Endothelial cell of umbilical vein (primary cell): ENCODE results near the gene PIK3C3. TPM values are rescaled to one million over a fixed set of nuclear protein-coding genes. Genes with fewer than 3 reads are reported as not detected.

Experiments used
- BruUV-seq: library from RNA; stranded (reverse); fragments of 400-500 nt; replicated peaks from 2 replicates; lab custom pipeline; 2021; lab: Mats Ljungman, UMichigan
- CTCF ChIA-PET: fragments of 300-600, 350-600 bp; sonication (Branson Sonifier 250); formaldehyde crosslinking; loops from one replicate; lab custom pipeline; 2021; ENCODE audit warnings: antibody characterized with exemption, inconsistent platforms; lab: Charles Lee
- POLR2A ChIA-PET: fragments of 300-600, 350-600 bp; sonication (Branson Sonifier 250); formaldehyde crosslinking; loops from one replicate; lab custom pipeline; 2021; ENCODE audit warnings: antibody characterized with exemption, inconsistent platforms; lab: Charles Lee
- DNase-seq: peaks from one replicate; pipeline ENCODE4 v3.0.0-alpha.2; 2011; ENCODE audit warnings: low read depth, low spot score
- FAIRE-seq: peaks from 2 replicates; lab custom pipeline; 2011; peaks lifted over from hg19 to GRCh38; lab: Jason Lieb, UNC
- H2AFZ ChIP-seq: 2 replicates; pipeline ENCODE4 v1.6.0; 2012; ENCODE audit warnings: low read depth, low read length, control low read depth, inconsistent platforms
- H3K27ac ChIP-seq: 2 replicates; pipeline ENCODE4 v1.5.1; 2011; ENCODE audit warnings: low read depth, mild to moderate bottlenecking, control low read depth, low read length, moderate library complexity; ENCODE audit not compliant: insufficient read depth
- H3K27me3 ChIP-seq, 2 experiments: 2 replicates each; pipeline versions ENCODE4 v1.6.0 to v1.6.1; 2011; ENCODE audit warnings: low read length in 2 of 2, mixed read lengths in 1 of 2; ENCODE audit not compliant: control insufficient read depth in 2 of 2, insufficient read depth in 2 of 2
- H3K36me3 ChIP-seq, 2 experiments: 2 replicates in 1 of 2; 3 replicates in 1 of 2; pipeline ENCODE4 v1.5.1; 2011; ENCODE audit warnings: low read length in 2 of 2, mild to moderate bottlenecking in 1 of 2, moderate library complexity in 1 of 2; ENCODE audit not compliant: control insufficient read depth in 2 of 2, insufficient read depth in 2 of 2; ENCODE audit errors: extremely low read depth in 1 of 2
- H3K4me1 ChIP-seq: 3 replicates; pipeline ENCODE4 v1.5.1; 2011; ENCODE audit warnings: mild to moderate bottlenecking, low read length; ENCODE audit not compliant: control insufficient read depth, insufficient read depth; ENCODE audit errors: extremely low read depth
- H3K4me2 ChIP-seq: 2 replicates; pipeline ENCODE4 v1.6.1; 2011; ENCODE audit warnings: low read length, control low read depth, mixed read lengths; ENCODE audit not compliant: insufficient read depth
- H3K4me3 ChIP-seq, 3 experiments: fragments of 200-600 bp in 1 of 3; sonication (generic), shearing (Covaris generic) in 1 of 3; replicated peaks in 1 of 3; 2 replicates each; pipeline ENCODE4 v1.5.1; 2011 to 2016; ENCODE audit warnings: control low read depth in 3 of 3, low read length in 3 of 3, mild to moderate bottlenecking in 2 of 3, inconsistent platforms in 1 of 3, low read depth in 1 of 3, moderate library complexity in 1 of 3; ENCODE audit not compliant: insufficient read depth in 1 of 3
- H3K79me2 ChIP-seq: 2 replicates; pipeline ENCODE4 v1.6.0; 2012; ENCODE audit warnings: low read length, inconsistent platforms; ENCODE audit not compliant: control insufficient read depth, insufficient read depth
- H3K9ac ChIP-seq: replicated peaks from 2 replicates; pipeline ENCODE3; 2011; ENCODE audit warnings: low read length, control low read depth; ENCODE audit not compliant: insufficient read depth; ENCODE audit errors: extremely low read depth
- H3K9me1 ChIP-seq: replicated peaks from 3 replicates; pipeline ENCODE4 v1.6.0; 2011; ENCODE audit warnings: mild to moderate bottlenecking, low read length; ENCODE audit not compliant: control insufficient read depth, insufficient read depth; ENCODE audit errors: extremely low read depth
- H3K9me3 ChIP-seq: replicated peaks from 2 replicates; pipeline ENCODE4 v1.5.1; 2012; ENCODE audit warnings: low read length, inconsistent platforms; ENCODE audit not compliant: control insufficient read depth, insufficient read depth
- H4K20me1 ChIP-seq: replicated peaks from 2 replicates; pipeline ENCODE3; 2011; ENCODE audit warnings: mild to moderate bottlenecking, low read length; ENCODE audit not compliant: control insufficient read depth, insufficient read depth; ENCODE audit errors: extremely low read depth
- EZH2 ChIP-seq: IDR thresholded peaks from 2 replicates; pipeline ENCODE4 v1.6.1; 2012; ENCODE audit warnings: borderline replicate concordance, low read depth, mild to moderate bottlenecking, moderate library complexity, low read length, inconsistent platforms; ENCODE audit not compliant: severe bottlenecking
- FOS ChIP-seq: IDR thresholded peaks from 2 replicates; pipeline ENCODE4 v1.6.1; 2011; ENCODE audit warnings: mild to moderate bottlenecking, low read length, moderate library complexity, borderline replicate concordance; ENCODE audit not compliant: insufficient read depth
- GATA2 ChIP-seq: IDR thresholded peaks from 2 replicates; pipeline ENCODE4 v1.7.0; 2011; ENCODE audit warnings: low read depth, mild to moderate bottlenecking, moderate library complexity, mixed read lengths, low read length; ENCODE audit not compliant: insufficient read length, insufficient read depth
- MYC ChIP-seq: IDR thresholded peaks from one replicate; pipeline ENCODE4 v1.6.1; 2011; ENCODE audit warnings: mild to moderate bottlenecking, low read depth, low read length
- POLR2A ChIP-seq: IDR thresholded peaks from 2 replicates; pipeline ENCODE4 v1.6.1; 2012; ENCODE audit warnings: low read depth, mild to moderate bottlenecking, control low read depth, low read length
- POLR2AphosphoS5 ChIP-seq: IDR thresholded peaks from 2 replicates; pipeline ENCODE4 v1.6.1; 2012; ENCODE audit warnings: low read depth, mild to moderate bottlenecking, control low read depth, low read length, moderate library complexity; ENCODE audit not compliant: insufficient read depth
- dilution Hi-C: fragments of 300-500 bp; cut with MboI; formaldehyde crosslinking; loops from one replicate; pipeline ENCODE4 v1.15.0; 2019; ENCODE audit warnings: low sequenced_read_pairs; ENCODE audit not compliant: extremely low pct_ligation_motif_present
- intact Hi-C: fragments of 100-400 bp; cut with micrococcal nuclease; formaldehyde crosslinking; loops from one replicate; pipeline ENCODE4 v1.10.0; 2022
- polyA plus RNA-seq, 4 experiments: library from polyadenylated mRNA; depleted of rRNA in 3 of 4; stranded (reverse) in 3 of 4; unstranded in 1 of 4; fragments of >200 nt; gene quantifications; 2 replicates each; pipeline versions ENCODE4 v1.2.1 to v1.2.3, GENCODE V29; 2011 to 2012; ENCODE audit warnings: missing spikeins in 1 of 4
- total RNA-seq: library from RNA; stranded (reverse); gene quantifications from 2 replicates; pipeline ENCODE4 v1.2.3, GENCODE V29; 2021

Gene PIK3C3
- total and polyA plus RNA-seq, 2 donors (not counting 3 experiments of a cell fraction or from before 2014, with no cell fraction given) = 19.5 to 47.3 TPM

DNA sequence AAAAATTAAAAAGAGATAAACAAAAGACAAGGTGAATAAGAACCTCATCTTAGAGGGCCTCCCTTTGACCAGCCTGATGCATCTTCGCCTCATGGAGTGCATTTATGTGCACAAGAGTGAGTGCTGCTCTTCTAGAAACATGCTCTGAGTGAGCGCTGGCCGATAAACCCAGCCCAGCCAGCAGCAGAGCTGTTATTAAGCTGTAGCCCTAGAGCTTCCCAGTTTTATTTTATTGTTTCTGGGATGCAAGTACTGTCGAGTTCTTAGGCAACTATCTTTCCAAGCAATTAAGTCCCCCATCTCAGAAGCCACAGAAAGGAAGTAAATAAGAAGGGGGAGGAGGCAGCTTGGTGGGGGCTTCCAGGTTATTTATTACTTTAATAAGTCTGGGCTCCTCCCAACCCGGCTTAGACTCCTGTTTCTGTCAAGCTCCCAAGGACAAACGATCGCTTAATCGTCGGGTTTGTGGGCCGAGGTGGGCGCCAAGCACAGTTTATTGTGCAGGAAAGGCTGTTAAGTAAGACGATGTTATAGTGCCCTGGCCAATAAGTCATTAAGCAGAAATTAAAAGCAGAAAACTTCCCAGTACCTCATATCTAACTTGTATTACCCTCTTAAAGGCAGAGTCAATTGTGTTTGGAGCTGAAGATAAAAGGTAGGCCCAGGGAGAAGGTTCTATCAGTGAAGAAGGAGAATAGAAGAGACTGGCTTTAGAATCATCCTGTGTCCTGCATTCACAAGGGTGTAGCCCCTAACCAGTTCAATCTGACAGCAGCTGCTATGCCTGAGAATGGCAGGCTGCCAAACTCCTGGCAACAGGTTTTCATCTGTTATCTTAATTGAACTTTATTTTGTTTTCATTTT lies 176.3 kb downstream of the PIK3C3 start:
- H3K9me3 ChIP-seq = no peaks in the 10 kb centered on the region
- intact Hi-C loops (no loop called here), dilution Hi-C loops (no loop called here)
- no peaks in the 10 kb centered on the region for H3K9me1 ChIP-seq
- TF ChIP-seq GATA2 = no peak
- TF ChIP-seq EZH2 = no peak
- TF ChIP-seq FOS = no peak
- H3K4me1 ChIP-seq = no peaks in the 10 kb centered on the region
- BruUV-seq = no TSS peak
- DNase-seq (no peak), FAIRE-seq (no peak)
- H3K36me3 ChIP-seq = no peaks in the 10 kb centered on the region
- ChIA-PET POLR2A (no interaction called here), CTCF (interaction anchor here (0.6 kb wide), 1 partner anchor 17 kb away, joined by 4 read pairs; no protein-coding TSS in a partner anchor)
- H3K27ac ChIP-seq = no peak overlapping the region
- H3K27me3 ChIP-seq = no peaks in the 10 kb centered on the region
- H4K20me1 ChIP-seq = no peaks in the 10 kb centered on the region
- H3K4me2 ChIP-seq = no peak overlapping the region
- H3K4me3 ChIP-seq = no peak overlapping the region
- no peak overlapping the region for H2AFZ ChIP-seq
- no peaks in the 10 kb centered on the region for H3K79me2 ChIP-seq
- H3K9ac ChIP-seq = no peak overlapping the region

GRCh38 chr18:42131930-42132244 lies 176.9 kb downstream of the PIK3C3 start:
- DNase-seq (no peak), FAIRE-seq (no peak)
- H3K27me3 ChIP-seq = no peaks in the 10 kb centered on the region
- H3K9ac ChIP-seq = no peak overlapping the region
- BruUV-seq = no TSS peak
- no peaks in the 10 kb centered on the region for H3K9me3 ChIP-seq
- CTCF ChIA-PET = interaction anchor here (0.6 kb wide), 1 partner anchor 17 kb away, joined by 4 read pairs; no protein-coding TSS in a partner anchor
- H3K9me1 ChIP-seq = no peaks in the 10 kb centered on the region
- no peak overlapping the region for H3K4me2 ChIP-seq
- H2AFZ ChIP-seq = no peak overlapping the region
- intact Hi-C loops = no loop called here
- H3K4me3 ChIP-seq = no peak overlapping the region
- TF ChIP-seq GATA2 = no peak
- TF ChIP-seq MYC = no peak
- no peak for TF ChIP-seq FOS
- no peak for TF ChIP-seq POLR2AphosphoS5
- no peak for TF ChIP-seq POLR2A
- no peaks in the 10 kb centered on the region for H4K20me1 ChIP-seq
- no peaks in the 10 kb centered on the region for H3K4me1 ChIP-seq
- H3K79me2 ChIP-seq = no peaks in the 10 kb centered on the region
- dilution Hi-C loops = no loop called here
- POLR2A ChIA-PET = no interaction called here
- H3K27ac ChIP-seq = no peak overlapping the region
- no peaks in the 10 kb centered on the region for H3K36me3 ChIP-seq
